ENCODE data around the gene NPTX1. TPM values are rescaled to one million over a fixed set of nuclear protein-coding genes. Genes with fewer than 3 reads are reported as not detected.

Gene NPTX1
- total and polyA plus RNA-seq, 9 of the 15 experiments (the other 6 are each of a cell fraction or from before 2014, with no cell fraction given): 0.04 TPM; not detected in 8

DNA sequence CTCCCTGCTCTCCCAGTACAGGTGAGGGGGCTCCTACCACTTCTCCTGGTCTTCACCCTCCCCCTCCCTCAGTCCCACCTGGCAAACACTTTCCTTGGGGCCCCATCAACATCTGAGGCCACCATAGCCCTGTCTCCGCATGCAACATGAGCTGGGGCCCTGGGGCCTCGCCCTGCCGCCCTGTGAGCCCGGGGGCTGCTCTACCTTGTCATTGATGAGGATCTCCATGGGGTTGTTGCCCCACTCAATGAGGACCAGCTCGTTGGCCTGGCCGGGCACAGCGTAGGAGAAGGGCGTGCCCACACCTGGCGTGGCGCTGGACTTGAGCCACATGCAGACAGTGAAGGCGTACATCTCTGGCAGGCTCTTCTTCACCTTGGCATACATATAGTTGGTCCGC lies 3.4 kb downstream of the NPTX1 start (continued):
- TF ChIP-seq CEBPB (tag; IDR thresholded peaks at IDR 0.05) (no peak), ZNF76 (CRISPR knock-in tag; IDR thresholded peaks at IDR 0.05; ENCODE audit: borderline replicate concordance) (no peak), ZNF263 (CRISPR knock-in tag; IDR thresholded peaks at IDR 0.05; ENCODE audit: borderline replicate concordance) (no peak)

DNA sequence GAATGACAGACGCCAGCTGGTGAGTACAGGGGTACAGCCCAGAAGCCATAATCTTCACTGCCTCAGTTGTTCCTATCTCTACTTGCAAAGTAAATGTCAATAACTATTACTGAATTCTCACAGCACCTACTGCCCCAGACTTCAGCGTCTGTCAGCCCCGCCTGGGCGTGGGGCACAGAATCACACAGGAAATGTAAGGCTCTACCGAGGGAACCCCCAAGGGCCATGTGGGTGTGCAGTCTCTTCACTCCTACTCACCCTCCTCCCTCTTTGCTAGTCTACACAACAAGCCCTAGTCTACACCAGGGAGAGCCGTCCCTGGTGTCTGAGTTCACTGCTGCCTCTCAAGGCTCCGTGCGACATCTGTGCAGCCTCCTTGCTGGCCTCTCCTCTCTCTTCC lies 4.5 kb downstream of the NPTX1 start:
- BruUV-seq (replicated peaks): no TSS peak
- DNase-seq (ENCODE audit: extremely low read depth in 1 of 4, low spot score in 3 of 4): no peak
- POLR2A ChIA-PET: interaction anchor here (1.4 to 1.5 kb wide), 2 partner anchors 15 to 17 kb away, joined by 3 to 4 read pairs; no protein-coding TSS in a partner anchor
- TF ChIP-seq KAT7 (CRISPR knock-in tag; IDR thresholded peaks at IDR 0.05; ENCODE audit: borderline replicate concordance) (no peak), HDGF (IDR thresholded peaks at IDR 0.05) (no peak), DMBX1 (CRISPR knock-in tag; IDR thresholded peaks at IDR 0.05; ENCODE audit: borderline replicate concordance) (no peak), CBX1 (IDR thresholded peaks at IDR 0.05; ENCODE audit: low read depth) (no peak), ZNF174 (CRISPR knock-in tag; IDR thresholded peaks at IDR 0.05) (no peak), CAMTA2 (CRISPR knock-in tag; conservative IDR thresholded peaks at IDR 0.05) (no peak), CBFA2T3 (IDR thresholded peaks at IDR 0.05) (no peak), ZNF253 (CRISPR knock-in tag; conservative IDR thresholded peaks at IDR 0.05) (no peak), MCM2 (IDR thresholded peaks at IDR 0.05; ENCODE audit: low read depth) (no peak), ERF (CRISPR knock-in tag; IDR thresholded peaks at IDR 0.05) (no peak), HBP1 (CRISPR knock-in tag; IDR thresholded peaks at IDR 0.05) (no peak)
- TF ChIP-seq, protein P1, sequence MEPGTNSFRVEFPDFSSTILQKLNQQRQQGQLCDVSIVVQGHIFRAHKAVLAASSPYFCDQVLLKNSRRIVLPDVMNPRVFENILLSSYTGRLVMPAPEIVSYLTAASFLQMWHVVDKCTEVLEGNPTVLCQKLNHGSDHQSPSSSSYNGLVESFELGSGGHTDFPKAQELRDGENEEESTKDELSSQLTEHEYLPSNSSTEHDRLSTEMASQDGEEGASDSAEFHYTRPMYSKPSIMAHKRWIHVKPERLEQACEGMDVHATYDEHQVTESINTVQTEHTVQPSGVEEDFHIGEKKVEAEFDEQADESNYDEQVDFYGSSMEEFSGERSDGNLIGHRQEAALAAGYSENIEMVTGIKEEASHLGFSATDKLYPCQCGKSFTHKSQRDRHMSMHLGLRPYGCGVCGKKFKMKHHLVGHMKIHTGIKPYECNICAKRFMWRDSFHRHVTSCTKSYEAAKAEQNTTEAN (CRISPR knock-in tag; IDR thresholded peaks at IDR 0.05): no peak
- TF ChIP-seq, protein P2, sequence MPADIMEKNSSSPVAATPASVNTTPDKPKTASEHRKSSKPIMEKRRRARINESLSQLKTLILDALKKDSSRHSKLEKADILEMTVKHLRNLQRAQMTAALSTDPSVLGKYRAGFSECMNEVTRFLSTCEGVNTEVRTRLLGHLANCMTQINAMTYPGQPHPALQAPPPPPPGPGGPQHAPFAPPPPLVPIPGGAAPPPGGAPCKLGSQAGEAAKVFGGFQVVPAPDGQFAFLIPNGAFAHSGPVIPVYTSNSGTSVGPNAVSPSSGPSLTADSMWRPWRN (IDR thresholded peaks at IDR 0.05; ENCODE audit: low read depth): no peak
- TF ChIP-seq, protein P3, sequence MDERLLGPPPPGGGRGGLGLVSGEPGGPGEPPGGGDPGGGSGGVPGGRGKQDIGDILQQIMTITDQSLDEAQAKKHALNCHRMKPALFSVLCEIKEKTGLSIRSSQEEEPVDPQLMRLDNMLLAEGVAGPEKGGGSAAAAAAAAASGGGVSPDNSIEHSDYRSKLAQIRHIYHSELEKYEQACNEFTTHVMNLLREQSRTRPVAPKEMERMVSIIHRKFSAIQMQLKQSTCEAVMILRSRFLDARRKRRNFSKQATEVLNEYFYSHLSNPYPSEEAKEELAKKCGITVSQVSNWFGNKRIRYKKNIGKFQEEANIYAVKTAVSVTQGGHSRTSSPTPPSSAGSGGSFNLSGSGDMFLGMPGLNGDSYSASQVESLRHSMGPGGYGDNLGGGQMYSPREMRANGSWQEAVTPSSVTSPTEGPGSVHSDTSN (CRISPR knock-in tag; IDR thresholded peaks at IDR 0.05; ENCODE audit: low read depth): no peak
- TF ChIP-seq, protein P3 (tag; conservative IDR thresholded peaks at IDR 0.05; ENCODE audit: low read depth): no peak

More for the DNA sequence above, 4.5 kb downstream of the NPTX1 start:
- Histone ChIP-seq H3K9ac (ENCODE audit: insufficient read depth in 1 of 2, low read depth in 2 of 2, low read length in 2 of 2) (no peak overlapping the region), H3K9me3 (replicated peaks; ENCODE audit: control insufficient read depth, insufficient read depth, low read depth, low read length) (no peaks in the 10 kb centered on the region), H4K20me1 (replicated peaks; ENCODE audit: control insufficient read depth, insufficient read depth, low read length) (peaks cover 33% of the 10 kb centered on the region), H3K27ac (ENCODE audit: extremely low read depth, low read depth, low read length) (no peak overlapping the region), H3K9me1 (ENCODE audit: control insufficient read depth, insufficient read depth, low read length) (no peaks in the 10 kb centered on the region), H3K27me3 (ENCODE audit: control insufficient read depth in 2 of 2, insufficient read depth in 2 of 2, low read length in 2 of 2) (peaks cover 64 to 91% of the 10 kb centered on the region in 2 experiments; a peak in 4 of 5 replicates), H3K36me3 (ENCODE audit: control insufficient read depth, insufficient read depth, low read length) (no peaks in the 10 kb centered on the region), H3K4me3 (no peak overlapping the region), H3K79me2 (ENCODE audit: control insufficient read depth, insufficient read depth, low read length) (no peaks in the 10 kb centered on the region), H3K4me1 (replicated peaks in 1 of 2; ENCODE audit: control insufficient read depth in 2 of 2, insufficient read depth in 2 of 2, low read length in 2 of 2) (peaks cover 0 to 28% of the 10 kb centered on the region in 2 experiments; a peak in 2 of 5 replicates), H2AFZ (ENCODE audit: low read depth, low read length) (no peak overlapping the region), H3K4me2 (ENCODE audit: insufficient read depth, low read length) (no peak overlapping the region)
- ATAC-seq (no peak), FAIRE-seq (no peak)
- WGBS (ENCODE audit: insufficient coverage, low coverage, missing lambda C conversion rate): 3% methylated on average over 8 of the region's 8 CpGs
- CTCF ChIA-PET (ENCODE audit: low intra/inter-chr PET ratio): no interaction called here
- in situ Hi-C loops (cut with MboI) (no loop called here), intact Hi-C loops (cut with micrococcal nuclease) (no loop called here)
